Activated naive CD8-positive, alpha-beta T cell treated with anti-CD3 and anti-CD28 coated beads, Interleukin-2, amount 50 U/mL, for 16 hours (primary cell): ENCODE measurements around the gene CEMIP2.

Experiments
- DNase-seq: peaks from one replicate; pipeline ENCODE4 v3.0.0-alpha.2; 2020; ENCODE audit warnings: low read depth, low spot score

CEMIP2 gene

DNA sequence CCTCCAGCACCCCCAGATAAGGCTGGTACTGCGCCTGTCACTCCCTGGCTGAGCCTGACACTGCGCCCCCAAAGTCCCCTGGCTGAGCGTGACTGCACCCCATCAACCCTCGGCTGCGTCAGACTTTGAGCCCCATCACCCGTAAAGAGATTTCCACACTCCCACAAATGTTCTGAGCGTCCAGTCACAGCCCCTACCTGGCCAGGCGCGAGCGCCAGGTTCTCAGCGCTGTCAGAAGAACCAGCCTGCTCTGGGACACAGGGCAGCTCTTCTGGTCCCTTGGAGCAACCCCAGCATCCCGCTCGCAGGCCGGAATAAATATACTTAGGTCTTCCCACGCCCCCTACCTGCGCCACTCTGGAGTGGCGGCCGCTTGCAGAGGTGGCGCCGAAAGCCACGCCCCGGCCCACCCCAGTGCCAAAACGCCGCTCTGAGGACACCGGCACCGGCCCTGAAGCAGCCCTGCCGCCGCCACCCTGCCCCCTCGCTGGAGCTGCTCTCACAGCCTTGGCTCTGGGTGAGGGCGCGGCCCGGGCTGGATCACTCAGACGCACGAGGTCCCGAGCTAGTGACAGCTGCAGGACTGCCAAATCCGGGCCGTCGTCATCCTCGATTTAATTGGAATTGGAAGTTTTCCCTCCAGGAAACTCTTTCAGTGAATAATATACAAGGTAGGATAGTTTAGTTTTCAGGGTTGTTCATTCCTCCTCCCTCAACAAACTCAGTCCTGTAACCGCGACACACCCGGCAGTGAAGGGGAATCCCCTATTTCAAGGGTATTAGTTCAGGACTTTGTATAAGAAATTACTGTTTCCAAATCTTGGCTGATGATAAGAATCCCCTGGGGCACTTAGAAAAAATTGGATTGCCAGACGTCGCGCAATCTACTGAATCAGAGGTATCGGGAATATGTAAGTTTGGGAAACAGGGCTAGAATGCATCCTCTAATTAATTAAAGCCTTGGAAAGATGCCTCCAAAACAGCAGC, 1.2 kb upstream of the CEMIP2 start:
- DNase-seq = peak; percentile 24

DNA sequence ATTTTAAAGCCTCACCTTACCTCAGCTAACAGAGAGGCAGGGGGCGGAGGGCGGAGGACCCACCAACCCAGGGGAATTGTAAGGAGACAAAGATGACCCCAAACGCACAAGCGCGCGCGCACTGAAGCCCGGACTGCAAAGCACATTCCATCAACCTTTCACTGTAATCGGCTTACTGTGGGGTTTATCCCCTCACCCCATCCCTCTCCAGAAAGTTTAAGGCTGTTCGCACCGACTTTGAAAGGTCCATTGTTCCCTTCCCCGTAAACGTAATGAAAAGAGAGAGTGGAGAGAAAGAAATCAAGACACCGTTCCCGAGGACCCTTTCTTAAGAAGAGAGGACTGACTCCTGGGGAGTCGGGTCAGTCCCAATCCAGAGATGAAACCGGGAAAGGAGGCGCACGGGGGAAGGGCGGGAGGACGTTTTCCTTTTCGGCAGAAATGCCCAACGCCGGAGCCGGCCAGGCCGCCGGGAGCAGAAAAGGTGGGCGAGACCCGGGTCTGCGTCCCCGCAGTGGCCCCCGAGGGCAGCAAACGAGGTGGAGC, 464 bp downstream of the CEMIP2 start:
- no peak for DNase-seq

DNA sequence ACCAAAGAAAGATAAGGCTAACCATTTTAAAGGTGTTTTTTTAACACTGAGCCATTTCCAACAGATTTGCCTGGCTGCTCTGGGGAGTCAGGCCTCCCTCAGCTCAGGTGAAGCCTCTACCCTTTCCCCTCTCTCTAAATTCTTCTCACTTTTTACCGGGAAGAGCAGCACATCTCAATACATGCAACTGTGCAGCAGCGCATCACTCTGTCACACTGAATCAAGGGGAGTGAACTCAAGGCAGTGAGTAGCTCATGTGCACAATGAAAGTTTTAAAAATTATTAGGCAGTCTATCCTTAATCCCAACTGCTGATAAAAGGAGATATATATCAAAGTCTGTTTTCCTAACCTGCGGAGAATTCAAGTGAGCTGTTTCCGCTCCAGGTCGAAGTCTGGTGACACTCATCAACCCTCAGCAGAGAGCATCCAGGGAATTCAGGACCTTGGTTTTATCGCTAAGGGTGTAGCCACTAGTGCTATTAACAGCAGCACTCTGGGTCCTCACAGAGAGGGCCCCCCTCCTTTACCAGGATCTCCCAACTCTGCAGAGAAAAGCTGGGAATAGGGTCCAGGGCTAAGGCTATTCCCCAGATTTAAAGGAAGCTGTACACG, 1.0 kb downstream of the CEMIP2 start:
- no peak for DNase-seq

DNA sequence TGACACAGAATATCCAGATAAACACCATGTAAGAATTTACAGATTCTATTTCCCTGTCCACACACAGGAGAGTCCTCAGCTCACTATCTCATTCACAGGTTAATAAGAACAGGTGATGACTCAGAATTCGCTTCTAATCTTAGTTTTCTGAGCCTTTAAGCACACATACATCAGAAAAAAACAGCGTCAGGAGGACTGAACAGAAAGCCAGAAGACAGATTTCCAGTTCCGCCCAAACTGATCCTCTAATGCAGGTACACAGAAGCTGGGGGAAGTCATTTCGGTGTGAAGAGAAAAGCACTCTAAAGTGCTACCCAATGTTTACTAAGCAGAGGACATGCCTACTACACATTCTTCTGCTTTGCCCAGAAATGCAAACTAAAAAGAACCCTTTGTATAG, 1.6 kb downstream of the CEMIP2 start:
- no peak for DNase-seq

DNA sequence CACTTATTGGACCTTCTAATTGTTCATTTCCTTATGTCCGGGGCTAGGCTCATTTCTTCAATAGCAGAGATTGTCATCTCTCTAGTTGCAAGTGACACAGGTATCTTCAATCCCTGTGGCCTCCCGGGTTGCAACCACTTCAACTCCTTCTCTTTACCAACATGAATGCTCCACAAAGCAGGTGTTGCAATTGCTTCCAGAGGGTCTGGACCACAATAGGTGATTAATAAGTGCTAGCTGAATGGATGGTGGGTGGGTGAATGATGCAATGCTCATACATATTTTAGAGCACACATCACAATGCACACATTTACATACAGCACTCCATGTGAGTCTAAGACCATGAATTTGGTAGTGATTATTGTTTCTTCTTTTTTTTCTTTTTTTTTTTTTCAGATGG, 2.6 kb downstream of the CEMIP2 start:
- no peak for DNase-seq

DNA sequence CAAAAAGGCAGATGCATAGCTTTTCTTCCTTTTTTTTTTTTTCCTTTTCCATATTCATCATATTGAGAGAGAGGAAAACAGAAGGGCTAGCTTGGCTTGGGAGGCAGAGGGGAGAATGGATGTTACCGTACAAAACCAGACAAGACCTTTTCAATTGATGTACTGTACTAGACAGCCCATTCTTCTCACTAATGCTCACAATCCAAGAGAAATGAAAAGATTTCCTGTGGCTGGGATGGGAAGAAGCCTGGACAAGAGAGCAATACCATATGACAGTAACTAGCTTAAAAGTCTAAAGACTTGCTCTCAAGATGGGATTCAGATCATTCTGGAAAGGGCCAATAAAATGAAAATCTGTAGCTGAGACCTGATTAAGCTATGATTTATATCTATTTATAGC, 3.4 kb downstream of the CEMIP2 start:
- DNase-seq = no peak

DNA sequence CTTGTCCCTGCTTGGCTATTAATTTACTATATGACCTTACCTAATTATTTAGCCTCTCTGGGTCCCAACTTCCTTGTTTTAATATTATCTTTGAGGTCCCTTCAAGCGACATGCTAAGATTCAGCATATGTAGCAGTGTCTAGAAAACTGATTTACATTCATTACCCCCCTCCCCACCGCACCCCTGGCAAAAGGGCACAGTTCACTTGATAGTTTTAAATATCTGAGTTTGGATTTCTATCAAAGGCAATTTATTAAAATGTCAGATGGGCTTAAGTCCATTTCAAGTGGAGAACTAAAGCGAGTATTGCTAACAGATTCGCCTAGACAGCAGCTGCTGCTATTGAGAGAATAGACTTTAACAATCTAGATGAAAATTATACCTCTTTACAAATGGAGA, 3.9 kb downstream of the CEMIP2 start:
- DNase-seq = no peak

DNA sequence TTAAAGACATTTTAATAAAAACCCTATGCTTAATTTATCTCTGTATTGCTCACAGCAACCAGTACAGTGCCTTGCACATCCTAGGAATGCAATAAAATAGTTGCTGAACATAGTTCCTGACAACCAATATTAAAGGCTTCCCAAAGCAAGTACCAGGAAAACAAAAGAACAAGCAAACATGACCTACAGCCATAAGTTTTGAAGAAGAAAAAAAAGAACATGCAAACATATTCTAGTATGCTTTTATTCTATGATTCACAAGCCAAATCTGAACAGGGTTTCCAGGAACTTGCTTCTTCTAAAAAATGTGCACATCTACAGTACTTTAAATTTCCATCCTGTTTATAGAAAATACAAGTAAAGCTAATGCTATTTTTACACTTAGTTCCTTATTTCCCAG, 4.5 kb downstream of the CEMIP2 start:
- DNase-seq = no peak

DNA sequence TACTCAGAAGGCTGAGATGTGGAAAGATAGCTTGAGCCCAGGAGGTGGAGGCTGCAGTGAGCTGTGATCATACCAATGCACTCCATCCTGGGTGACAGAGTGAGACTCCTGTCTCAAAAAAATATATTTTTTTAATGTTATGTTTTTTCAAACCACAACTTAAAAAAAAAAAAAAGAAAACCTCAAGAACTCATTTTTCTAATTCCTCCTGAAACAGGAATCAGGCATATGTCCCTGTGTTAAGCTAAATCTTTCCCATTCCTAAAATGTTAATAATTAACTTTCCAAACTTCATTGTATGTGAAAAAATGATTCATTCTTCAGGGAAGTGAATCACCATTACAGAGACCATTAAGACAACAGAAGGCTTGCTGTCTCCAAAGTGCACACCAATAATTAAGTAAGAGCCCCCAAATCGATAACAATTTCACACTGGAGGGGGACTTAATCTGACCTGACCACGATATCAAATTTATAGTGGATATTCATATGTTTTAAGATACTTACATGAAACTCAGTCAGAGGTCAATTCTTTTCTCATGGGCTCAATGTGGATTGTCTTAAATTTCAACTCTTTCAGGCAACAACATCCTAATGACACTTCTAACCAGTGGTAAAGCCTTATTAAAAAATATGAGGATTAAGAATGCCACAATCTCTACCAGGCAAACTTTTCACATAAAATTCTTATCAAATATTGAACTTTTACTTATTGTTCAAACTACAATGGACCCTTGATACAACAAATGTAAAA, 5.2 kb downstream of the CEMIP2 start:
- DNase-seq = no peak

DNA sequence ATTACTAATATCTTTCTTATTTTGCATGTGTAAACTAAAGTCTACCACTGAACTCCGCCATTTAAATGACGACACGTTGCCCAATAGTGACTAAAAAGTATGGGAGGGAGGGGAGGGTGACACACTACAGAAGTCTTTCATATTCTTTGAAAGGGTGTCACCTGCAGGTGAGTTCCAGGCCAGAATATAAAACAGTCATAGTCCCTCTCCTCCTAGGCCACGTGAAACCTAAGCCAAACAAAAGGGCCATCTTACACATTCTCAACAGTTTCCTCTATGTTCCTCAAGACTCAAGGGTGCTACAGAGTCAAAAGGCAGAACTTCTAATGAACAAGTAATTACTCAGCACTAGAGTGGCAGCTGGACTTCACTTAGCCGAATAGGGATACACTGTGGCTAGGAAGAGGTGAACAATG, 6.4 kb downstream of the CEMIP2 start:
- no peak for DNase-seq

DNA sequence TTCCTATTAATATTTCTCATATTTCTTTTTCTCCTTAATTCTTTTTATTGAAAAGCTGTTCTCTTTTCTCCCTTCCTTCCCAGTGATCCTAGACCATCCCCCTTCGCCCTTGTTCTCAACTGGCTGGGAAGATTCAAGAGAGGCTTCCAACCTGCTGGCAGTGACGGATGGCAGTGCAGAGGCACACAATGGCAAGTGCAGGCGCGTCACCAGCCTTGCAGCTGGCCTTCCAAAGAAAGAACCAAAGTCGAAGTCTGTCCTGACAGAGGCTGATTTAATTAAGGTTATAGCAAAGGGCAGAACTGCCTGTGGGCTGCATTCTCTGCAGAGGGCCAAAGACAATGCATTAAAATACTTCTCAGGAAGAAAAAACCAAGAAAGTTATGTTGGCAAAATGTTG, 7.4 kb downstream of the CEMIP2 start:
- DNase-seq = no peak

DNA sequence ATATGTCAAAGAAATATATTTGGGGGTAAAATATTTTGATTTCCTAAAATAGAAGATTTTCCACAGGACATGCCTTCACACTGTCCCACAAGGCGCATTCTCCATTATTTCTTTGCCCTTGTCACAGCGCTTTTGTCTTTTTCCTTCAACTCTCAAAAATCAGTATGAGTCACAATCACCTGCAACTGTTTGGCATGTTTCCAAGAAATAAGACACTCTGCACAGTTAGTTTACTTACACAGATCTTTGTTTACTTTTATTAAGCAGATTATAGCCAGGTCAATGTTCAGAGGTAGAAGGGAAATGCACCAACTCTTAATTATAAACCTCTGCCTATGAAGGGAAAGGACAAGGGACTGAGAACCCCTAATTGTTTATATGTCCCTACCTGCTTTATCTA, 9.5 kb downstream of the CEMIP2 start:
- no peak for DNase-seq

DNA sequence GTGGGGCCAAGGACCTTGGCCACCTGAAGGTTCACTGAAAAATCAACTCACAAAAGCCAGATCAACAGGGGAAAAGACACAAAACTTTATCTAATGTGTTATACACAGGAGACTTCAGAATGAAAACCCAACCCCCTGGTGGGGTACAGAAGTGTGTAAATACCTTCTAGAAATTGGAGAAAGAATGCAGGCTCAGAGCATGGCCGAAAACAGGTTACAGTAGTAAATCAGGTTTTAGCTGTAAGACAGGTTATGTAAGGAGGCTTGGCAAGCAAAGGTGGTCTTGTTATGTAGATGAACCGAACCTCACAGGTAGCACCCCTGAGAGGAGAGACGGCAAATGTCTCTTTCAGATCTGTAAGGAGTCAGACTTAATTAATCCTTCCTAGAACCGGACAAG, 10.0 kb downstream of the CEMIP2 start:
- no peak for DNase-seq

DNA sequence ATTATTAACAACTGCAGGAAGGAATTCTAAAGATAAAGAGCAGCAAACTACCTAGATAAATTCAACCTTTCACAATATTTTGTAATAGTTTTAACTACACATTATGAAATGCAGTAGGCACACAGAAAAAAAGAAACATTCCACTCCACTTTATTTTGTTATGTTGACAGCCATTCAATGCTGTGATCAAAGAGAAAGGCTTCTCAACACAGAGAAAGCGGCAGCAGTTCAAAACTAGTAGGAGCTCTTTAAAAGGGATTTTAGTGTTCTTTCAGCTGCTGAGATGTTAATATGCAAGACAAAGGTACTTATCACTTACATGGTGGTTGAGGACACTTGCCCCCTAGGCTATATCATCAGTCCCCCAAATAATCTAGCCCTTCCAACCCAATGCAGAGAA, 11.6 kb downstream of the CEMIP2 start:
- DNase-seq = no peak

DNA sequence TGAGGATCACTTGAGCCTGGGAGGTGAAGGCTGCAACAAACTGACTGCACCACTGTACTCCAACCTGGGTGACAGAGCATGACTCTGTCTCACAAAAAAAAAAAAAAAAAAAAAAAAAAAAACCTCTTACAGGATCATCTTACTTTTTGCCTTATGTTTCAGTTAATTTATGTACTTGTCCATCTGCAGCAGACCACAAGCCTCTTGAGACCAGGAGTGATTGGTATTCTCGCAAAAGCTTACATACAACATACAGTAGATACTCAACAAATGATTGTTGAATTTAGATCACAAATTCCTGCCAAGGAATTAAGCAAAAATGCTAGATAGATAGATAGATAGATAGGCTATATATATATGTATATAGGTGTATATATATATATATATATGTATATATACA, 12.4 kb downstream of the CEMIP2 start:
- DNase-seq = no peak

DNA sequence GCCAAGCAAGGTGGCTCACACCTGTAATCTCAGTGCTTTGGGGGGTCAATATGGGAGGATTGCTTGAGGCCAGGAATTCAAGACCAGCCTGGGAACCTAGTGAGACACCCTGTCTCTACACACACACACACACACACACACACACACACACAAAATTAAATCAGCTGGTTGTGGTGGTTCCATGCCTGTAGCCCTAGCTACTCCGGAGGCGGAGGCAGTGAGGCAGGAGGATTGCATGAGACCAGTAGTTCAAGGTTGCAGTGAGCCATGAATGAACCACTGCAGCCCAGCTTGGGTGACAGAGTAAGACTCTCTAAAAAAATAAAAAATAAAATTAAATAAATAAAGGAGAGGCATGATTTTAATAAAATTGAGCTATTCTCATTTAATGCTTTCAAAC, 13.1 kb downstream of the CEMIP2 start:
- no peak for DNase-seq

DNA sequence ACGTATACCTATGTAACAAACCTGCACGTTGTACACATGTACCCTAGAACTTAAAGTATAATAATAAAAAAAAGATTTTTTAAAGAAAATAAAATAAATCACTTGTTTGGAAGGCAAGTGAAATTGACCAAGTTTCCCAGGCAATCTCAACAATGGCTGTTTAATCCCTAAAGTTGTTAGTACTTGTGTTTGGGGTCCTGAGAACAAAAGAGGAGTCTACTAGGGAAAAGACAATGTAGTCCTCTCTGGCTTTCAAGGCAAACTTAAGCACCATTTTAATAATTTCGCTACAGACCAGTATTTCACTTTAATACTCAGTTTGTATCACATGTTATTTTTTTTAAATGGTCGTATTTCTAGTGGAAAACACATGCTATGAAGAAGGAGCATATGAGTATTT, 14.2 kb downstream of the CEMIP2 start:
- no peak for DNase-seq

DNA sequence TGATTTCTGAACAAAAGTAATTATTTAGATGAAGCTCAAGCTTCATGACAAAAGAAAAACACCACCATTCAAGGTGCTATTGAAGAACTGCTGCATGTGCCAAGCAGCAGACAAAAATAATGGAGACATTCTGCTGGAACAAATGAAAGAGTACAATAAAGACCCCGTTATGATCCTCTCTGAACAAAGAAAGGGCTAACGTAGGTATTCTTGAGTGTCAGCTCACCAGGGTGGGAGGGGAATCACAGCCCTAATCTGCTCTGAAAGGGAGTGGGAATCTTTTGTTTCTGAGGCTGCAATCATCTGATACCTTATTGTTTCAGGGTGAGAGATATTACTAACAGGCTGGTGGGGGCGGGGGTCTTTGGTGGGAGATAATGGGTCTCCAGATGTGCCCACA, 15.4 kb downstream of the CEMIP2 start:
- DNase-seq = no peak

DNA sequence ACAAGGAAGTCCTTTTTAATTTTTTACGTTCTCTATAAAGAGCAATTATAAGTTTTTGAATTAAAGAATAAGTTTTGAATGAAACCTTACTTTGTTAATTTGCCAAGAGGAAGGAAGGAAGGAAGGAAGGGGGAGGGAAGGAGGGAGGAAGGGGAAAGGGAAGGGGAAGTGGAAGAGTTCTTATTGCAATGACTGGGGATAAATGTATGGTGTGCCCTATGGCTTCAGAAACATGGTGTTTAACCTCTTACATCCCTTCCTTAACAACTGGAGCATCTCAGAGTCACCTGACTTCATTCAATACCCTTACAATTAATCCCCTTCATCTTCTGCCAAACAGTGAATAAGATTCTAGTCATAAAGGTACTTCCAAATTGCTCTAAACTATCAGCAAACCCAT, 16.0 kb downstream of the CEMIP2 start:
- no peak for DNase-seq

DNA sequence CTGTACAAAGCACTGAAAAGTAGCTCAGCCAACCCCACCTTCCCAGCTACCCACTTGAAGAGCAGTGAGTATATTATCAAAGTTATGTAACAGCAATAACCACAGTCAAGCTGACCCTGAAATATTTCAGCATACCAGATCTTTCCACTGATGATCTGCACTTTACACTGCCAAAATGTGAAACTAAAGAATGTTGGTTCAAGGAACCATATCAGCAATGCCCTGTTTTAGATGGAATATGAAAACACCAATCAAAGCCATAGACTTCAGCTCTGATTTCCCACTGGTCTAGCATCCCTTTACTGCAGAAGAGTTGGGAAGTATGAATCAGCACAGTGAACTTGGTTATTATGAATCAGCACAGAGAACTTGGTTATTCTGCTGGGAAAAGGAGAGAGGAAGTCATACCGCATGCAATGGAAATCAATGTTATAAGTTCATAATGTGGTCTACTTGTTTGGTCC, 20.0 kb downstream of the CEMIP2 start:
- DNase-seq = no peak

DNA sequence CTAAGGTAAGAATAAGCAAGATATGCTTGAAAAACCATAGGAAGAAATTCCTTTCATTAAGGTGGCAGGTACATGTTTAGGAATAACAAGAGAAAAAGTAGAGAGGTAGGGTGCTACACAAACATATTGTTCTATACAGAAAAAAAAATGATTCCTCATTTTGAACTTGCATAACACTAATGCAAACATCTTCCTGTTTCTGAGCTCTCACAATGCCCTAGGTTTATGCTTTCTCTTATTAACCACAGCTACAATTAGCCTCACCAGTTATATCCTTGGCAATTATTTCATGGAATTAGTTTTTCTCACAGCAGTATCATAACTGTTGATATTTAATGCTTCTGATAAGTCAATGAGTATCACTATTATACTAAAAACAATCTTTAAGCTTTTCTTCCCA, 20.7 kb downstream of the CEMIP2 start:
- DNase-seq = no peak

DNA sequence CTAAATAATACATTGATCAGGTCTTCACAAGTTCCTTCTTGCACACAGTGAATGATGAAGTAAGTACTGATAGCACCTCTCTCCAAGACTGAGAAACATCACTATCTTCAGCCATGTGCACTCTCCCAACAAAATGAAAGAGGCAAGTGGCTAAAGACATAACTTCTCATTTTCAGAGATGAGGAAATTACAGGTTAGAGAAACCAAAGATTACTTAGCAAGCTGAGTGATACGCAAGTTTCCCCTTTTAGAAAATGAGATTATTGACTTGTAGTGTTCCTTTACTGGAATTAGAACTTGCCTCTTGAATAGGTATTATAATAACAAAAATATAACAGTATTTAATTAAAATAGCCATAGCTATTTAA, 21.6 kb downstream of the CEMIP2 start:
- DNase-seq = no peak
